Astrocyte (in vitro differentiated cells and primary cell): ENCODE data around the gene ATL2.

Experiments used
- CTCF ChIP-seq: IDR thresholded peaks from 2 replicates; pipeline ENCODE4 v1.5.1; 2011; ENCODE audit warnings: low read depth, mild to moderate bottlenecking, inconsistent platforms, low read length, moderate library complexity; ENCODE audit not compliant: insufficient read depth
- EZH2 ChIP-seq: IDR thresholded peaks from 2 replicates; pipeline ENCODE4 v1.6.1; 2012; ENCODE audit warnings: mild to moderate bottlenecking, low read length, inconsistent platforms; ENCODE audit not compliant: insufficient read depth

GRCh38 chr2:38352336-38352735 is 24.7 kb downstream of the ATL2 start:
- no peak for TF ChIP-seq CTCF
- TF ChIP-seq EZH2, result no peak
